ENCODE data around the gene CACNA2D4. TPM values are rescaled to one million over a fixed set of nuclear protein-coding genes. Genes with fewer than 3 reads are reported as not detected.
A peak's percentile ranks its signal among the peaks of the same experiment; 100 is the strongest.

CACNA2D4 gene
- total and polyA plus RNA-seq, 5 donors from 2014 or later: 2.9 to 10.4 (median 6.4) TPM

DNA sequence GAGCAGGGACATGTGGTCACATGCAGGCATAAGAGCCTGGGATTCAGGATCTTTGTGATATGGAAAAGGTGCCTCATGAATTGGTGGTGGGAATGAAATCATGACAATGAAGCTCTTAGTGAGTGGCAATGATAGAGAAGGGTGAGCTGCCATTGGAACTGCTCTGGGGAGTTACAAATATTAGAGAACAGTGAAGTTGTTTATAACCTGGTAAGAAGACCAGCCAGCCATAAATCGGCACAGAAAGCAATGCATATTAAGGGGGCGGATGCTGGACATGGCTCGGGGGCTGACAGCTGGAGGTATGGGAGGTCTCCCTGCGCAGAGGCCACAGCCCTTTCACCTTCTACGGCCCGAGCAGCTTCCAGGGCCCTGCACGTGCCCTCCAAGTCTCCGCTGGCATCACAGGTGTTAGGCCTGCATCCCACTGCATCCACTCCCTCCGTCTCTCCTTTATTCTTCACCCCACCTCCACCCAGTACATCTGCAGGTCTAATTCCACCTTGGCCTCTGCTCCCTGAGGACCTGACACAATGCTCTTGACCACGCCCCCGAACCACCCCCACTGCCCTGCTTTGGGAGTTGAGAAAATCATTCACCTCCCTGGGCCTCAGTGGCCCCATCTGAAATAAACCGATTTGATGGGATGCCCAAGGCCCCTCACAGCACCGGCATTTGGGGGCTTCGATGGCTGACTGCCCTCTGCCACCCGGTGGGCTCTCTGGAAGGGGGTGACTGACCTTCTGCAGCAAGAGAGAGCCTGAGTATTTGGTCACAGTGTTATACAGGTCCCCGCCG, 4.1 kb downstream of the CACNA2D4 start:
- no peak overlapping the region for H3K27ac ChIP-seq (ENCODE audit: insufficient read depth, low read length, poor library complexity, severe bottlenecking)
- H3K36me3 Mint-ChIP-seq: peaks cover 7% of the 10 kb centered on the region
- H3K27me3 Mint-ChIP-seq: no peaks in the 10 kb centered on the region
- peak overlapping the region; percentile 29 to 78 (median 72) for H3K27ac Mint-ChIP-seq
- no peaks in the 10 kb centered on the region for H3K9me3 Mint-ChIP-seq
- ATAC-seq (ENCODE audit: low read depth in 2 of 2) (no peak), DNase-seq (no peak)
- peaks cover 0 to 32% (median 14%) of the 10 kb centered on the region in 4 donors for H3K4me1 Mint-ChIP-seq
- no peaks in the 10 kb centered on the region for H3K9me3 ChIP-seq (ENCODE audit: control insufficient read depth in 2 of 2, low read length in 2 of 2)
- peaks cover 20% of the 10 kb centered on the region for H3K4me1 ChIP-seq (ENCODE audit: control insufficient read depth, insufficient read depth, low read length, poor library complexity, severe bottlenecking)
- H3K4me3 ChIP-seq (ENCODE audit: low read depth, low read length): no peak overlapping the region
- H3K4me3 Mint-ChIP-seq: no peak overlapping the region
- H3K36me3 ChIP-seq (ENCODE audit: control insufficient read depth, insufficient read depth, low read length): no peaks in the 10 kb centered on the region
- H3K27me3 ChIP-seq (ENCODE audit: control insufficient read depth, insufficient read depth, low read length): no peaks in the 10 kb centered on the region

DNA sequence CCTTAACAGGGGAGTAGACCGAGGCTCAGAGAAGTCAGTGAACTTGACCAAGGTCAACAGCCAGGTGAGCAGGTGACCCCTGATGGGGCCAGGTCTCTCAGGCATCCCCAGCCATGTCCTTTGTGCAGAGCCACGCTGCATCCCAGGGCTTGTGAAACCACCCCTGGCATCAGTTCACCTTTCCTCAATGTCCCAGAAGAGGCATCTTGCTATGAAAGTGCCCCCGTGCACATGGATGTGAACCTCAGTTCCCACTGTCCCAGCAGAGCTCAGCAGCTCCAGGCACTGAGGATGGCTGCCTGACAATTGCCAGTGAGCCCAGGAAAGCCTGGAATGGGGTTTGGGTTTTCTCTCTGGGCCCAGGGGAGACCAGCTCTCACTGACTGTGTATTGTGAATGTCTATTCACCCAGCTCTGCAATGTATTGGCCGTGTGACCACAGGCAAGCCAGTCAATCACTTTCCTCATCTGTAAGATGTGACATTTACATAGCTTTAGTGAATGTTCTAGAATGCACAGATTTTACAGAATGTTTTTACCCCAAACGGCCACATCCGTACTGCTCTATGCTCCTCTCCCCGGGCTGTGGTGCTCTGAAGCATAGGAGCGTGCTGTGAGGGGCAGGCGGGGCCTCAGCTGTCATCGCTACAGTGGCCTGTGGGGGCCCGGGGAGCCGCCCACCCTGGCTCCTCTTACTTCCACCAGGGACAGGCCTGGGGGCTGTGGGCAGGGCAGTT, 4.9 kb downstream of the CACNA2D4 start:
- Mint-ChIP-seq H3K27me3 (no peaks in the 10 kb centered on the region), H3K4me3 (no peak overlapping the region), H3K27ac (peak overlapping the region in 1 of 3 donors; percentile 72), H3K4me1 (peaks cover 0 to 33% (median 14%) of the 10 kb centered on the region in 4 donors), H3K9me3 (no peaks in the 10 kb centered on the region), H3K36me3 (peaks cover 7% of the 10 kb centered on the region)
- ATAC-seq (ENCODE audit: low read depth in 2 of 2) (no peak), DNase-seq (no peak)
- H3K36me3 ChIP-seq (ENCODE audit: control insufficient read depth, insufficient read depth, low read length): no peaks in the 10 kb centered on the region
- no peaks in the 10 kb centered on the region for H3K9me3 ChIP-seq (ENCODE audit: control insufficient read depth in 2 of 2, low read length in 2 of 2)
- no peak overlapping the region for H3K27ac ChIP-seq (ENCODE audit: insufficient read depth, low read length, poor library complexity, severe bottlenecking)
- no peaks in the 10 kb centered on the region for H3K27me3 ChIP-seq (ENCODE audit: control insufficient read depth, insufficient read depth, low read length)
- no peak overlapping the region for H3K4me3 ChIP-seq (ENCODE audit: low read depth, low read length)
- peaks cover 20% of the 10 kb centered on the region for H3K4me1 ChIP-seq (ENCODE audit: control insufficient read depth, insufficient read depth, low read length, poor library complexity, severe bottlenecking)

DNA sequence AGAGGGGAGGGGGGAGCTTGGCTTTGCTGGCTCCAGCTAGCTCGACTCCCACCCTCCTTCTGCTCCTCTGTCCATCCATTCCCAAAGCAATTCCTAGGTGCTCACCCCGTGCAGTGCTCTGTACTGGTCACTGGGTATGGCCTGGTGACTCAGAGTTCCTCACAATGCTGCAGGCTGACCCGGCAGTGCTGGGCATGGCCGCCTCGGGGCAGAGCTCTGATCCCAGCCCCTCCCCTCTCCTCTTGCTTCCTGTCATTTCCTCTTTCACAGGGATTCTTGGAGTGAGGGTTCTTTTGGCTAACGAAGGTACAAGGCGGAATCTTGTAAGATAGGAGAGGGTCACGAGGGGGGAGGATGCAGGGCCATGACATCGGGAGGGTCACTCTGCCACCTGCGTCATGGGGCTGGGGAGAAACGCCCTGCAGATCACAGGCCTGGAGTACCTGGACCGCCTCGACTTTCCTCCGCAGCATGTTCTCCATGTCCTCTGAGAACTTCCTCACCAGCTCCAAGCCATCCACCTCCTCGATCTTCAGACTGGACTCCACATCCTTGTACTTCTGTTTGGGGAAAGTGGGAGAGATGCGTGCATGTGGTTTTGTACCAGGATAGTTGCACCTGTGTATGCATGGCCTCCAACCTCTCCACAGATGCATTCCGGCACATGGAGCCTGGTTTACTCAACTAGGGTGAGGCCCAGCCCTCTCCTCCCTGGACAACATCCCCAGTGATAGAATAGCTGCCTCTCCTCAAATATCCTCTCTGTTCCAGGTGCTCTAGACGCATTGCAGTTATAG, 5.7 kb downstream of the CACNA2D4 start:
- ATAC-seq (ENCODE audit: low read depth in 2 of 2) (no peak), DNase-seq (no peak)
- H3K9me3 Mint-ChIP-seq: no peaks in the 10 kb centered on the region
- no peaks in the 10 kb centered on the region for H3K27me3 ChIP-seq (ENCODE audit: control insufficient read depth, insufficient read depth, low read length)
- no peak overlapping the region for H3K4me3 Mint-ChIP-seq
- no peak overlapping the region for H3K27ac Mint-ChIP-seq
- H3K27ac ChIP-seq (ENCODE audit: insufficient read depth, low read length, poor library complexity, severe bottlenecking): no peak overlapping the region
- H3K27me3 Mint-ChIP-seq: no peaks in the 10 kb centered on the region
- no peak overlapping the region for H3K4me3 ChIP-seq (ENCODE audit: low read depth, low read length)
- H3K36me3 ChIP-seq (ENCODE audit: control insufficient read depth, insufficient read depth, low read length): no peaks in the 10 kb centered on the region
- peaks cover 7% of the 10 kb centered on the region for H3K36me3 Mint-ChIP-seq
- H3K4me1 Mint-ChIP-seq: peaks cover 0 to 36% (median 14%) of the 10 kb centered on the region in 4 donors
- peaks cover 20% of the 10 kb centered on the region for H3K4me1 ChIP-seq (ENCODE audit: control insufficient read depth, insufficient read depth, low read length, poor library complexity, severe bottlenecking)
- H3K9me3 ChIP-seq (ENCODE audit: control insufficient read depth in 2 of 2, low read length in 2 of 2): no peaks in the 10 kb centered on the region

DNA sequence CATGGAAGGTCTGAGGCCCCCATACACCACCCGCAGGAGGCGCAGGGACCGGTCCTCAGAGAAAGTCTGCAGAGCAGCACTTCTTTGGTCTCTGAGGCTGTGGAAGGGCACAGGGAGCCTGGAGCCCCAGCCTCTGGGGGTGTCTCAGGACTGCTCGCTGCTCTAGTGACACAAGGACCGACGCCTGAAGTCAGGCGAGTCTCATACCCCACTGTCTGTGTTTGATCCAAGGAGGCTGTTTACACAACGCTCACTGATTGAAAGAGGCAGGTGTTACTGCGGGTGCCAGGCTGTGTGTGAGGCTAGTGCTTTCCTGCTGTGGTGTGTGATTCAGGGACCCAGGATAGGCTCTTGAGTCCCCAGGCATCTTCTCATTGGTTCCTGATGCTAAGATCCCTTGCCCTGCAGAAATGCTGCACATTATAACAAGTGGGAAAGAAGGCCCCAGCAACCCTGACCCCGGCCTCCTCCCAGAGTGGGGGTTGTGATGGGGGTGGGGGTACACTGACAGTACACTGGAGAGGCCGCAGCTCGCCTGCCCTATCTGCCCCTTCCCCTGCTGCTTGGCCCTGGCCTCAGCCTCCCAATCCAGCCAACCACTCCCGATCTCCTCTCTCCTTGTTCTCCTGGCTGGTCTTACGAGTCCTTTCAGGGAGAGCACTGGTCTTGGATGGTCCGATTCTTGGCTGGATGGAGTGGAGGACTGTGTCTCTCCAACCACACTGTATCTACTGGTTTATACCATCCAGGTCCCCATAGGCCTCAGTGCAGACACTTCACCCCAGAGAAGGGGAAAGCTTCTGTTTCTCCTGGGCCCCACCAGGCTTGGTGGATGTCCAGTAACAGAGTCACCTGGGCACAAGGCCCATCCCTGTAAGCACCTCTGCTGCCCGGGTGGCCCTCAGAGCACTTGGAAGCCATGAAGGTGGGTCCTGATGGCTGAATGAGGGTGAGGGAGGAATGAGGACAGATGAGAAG, 6.6 kb downstream of the CACNA2D4 start:
- no peaks in the 10 kb centered on the region for H3K27me3 ChIP-seq (ENCODE audit: control insufficient read depth, insufficient read depth, low read length)

DNA sequence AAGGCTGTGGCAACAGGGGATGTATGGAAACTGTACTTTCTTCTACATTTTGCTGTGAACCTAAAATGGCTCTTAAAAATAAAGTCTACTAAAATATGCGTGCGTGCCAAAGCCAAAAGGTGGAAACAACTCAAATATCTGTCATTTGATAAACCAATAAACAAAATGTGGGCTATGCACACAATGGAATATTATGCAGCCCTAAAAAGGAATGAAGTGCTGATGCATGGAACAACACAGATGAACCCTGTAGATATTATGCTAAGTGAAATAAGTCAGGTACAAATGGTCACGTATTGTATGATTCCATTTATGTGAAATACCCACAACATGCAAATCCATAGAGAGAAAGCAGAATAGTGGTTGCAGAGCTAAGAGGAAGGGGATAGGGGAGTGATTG, 8.0 kb downstream of the CACNA2D4 start:
- no peaks in the 10 kb centered on the region for H3K36me3 Mint-ChIP-seq
- peaks cover 0 to 17% (median 3%) of the 10 kb centered on the region in 7 donors for H3K9me3 Mint-ChIP-seq
- peak overlapping the region in 1 of 3 donors; percentile 70 for H3K27ac Mint-ChIP-seq
- H3K9me3 ChIP-seq (ENCODE audit: control insufficient read depth in 2 of 2, low read length in 2 of 2): peaks cover 4 to 6% of the 10 kb centered on the region in 2 experiments
- no peaks in the 10 kb centered on the region for H3K36me3 ChIP-seq (ENCODE audit: control insufficient read depth, insufficient read depth, low read length)
- H3K27ac ChIP-seq (ENCODE audit: insufficient read depth, low read length, poor library complexity, severe bottlenecking): no peak overlapping the region
- H3K4me1 Mint-ChIP-seq: peaks cover 0 to 29% (median 5%) of the 10 kb centered on the region in 4 donors
- peaks cover 8% of the 10 kb centered on the region for H3K27me3 Mint-ChIP-seq
- ATAC-seq (ENCODE audit: low read depth in 2 of 2) (no peak), DNase-seq (no peak)
- no peaks in the 10 kb centered on the region for H3K27me3 ChIP-seq (ENCODE audit: control insufficient read depth, insufficient read depth, low read length)
- H3K4me1 ChIP-seq (ENCODE audit: control insufficient read depth, insufficient read depth, low read length, poor library complexity, severe bottlenecking): peaks cover 4% of the 10 kb centered on the region
- H3K4me3 Mint-ChIP-seq: no peak overlapping the region
- no peak overlapping the region for H3K4me3 ChIP-seq (ENCODE audit: low read depth, low read length)

More for the DNA sequence above, 6.6 kb downstream of the CACNA2D4 start:
- Histone ChIP-seq H3K27ac (ENCODE audit: insufficient read depth, low read length, poor library complexity, severe bottlenecking) (no peak overlapping the region), H3K4me1 (ENCODE audit: control insufficient read depth, insufficient read depth, low read length, poor library complexity, severe bottlenecking) (peaks cover 19% of the 10 kb centered on the region), H3K4me3 (ENCODE audit: low read depth, low read length) (no peak overlapping the region), H3K9me3 (ENCODE audit: control insufficient read depth in 2 of 2, low read length in 2 of 2) (peaks cover 0 to 2% of the 10 kb centered on the region in 2 experiments), H3K36me3 (ENCODE audit: control insufficient read depth, insufficient read depth, low read length) (no peaks in the 10 kb centered on the region)
- Mint-ChIP-seq H3K27ac (no peak overlapping the region), H3K4me1 (peaks cover 0 to 37% (median 14%) of the 10 kb centered on the region in 4 donors), H3K27me3 (no peaks in the 10 kb centered on the region), H3K36me3 (peaks cover 7% of the 10 kb centered on the region), H3K4me3 (no peak overlapping the region), H3K9me3 (peaks cover 0 to 4% (median 0%) of the 10 kb centered on the region in 7 donors)
- ATAC-seq (ENCODE audit: low read depth in 2 of 2) (no peak), DNase-seq (no peak)

DNA sequence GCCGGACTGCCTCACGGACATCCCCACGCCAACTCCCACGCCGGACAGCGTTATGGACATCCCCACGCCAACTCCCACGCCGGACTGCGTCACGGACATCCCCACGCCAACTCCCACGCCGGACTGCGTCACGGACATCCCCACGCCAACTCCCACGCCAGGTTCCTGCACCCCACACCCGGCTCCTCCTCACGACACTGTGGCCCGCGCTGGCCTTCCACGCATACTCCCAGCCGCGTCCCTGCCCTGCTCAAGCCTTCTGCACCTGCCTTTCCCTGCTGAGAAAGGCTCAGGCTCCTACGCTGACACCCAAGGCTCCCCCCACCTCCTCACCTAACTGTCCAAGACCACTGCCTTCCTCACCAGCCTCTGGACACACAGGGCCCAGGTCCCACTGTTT, 9.7 kb downstream of the CACNA2D4 start:
- Histone ChIP-seq H3K9me3 (ENCODE audit: control insufficient read depth in 2 of 2, low read length in 2 of 2) (peaks cover 14 to 18% of the 10 kb centered on the region in 2 experiments), H3K4me1 (ENCODE audit: control insufficient read depth, insufficient read depth, low read length, poor library complexity, severe bottlenecking) (no peaks in the 10 kb centered on the region), H3K27me3 (ENCODE audit: control insufficient read depth, insufficient read depth, low read length) (no peaks in the 10 kb centered on the region), H3K36me3 (ENCODE audit: control insufficient read depth, insufficient read depth, low read length) (no peaks in the 10 kb centered on the region), H3K27ac (ENCODE audit: insufficient read depth, low read length, poor library complexity, severe bottlenecking) (no peak overlapping the region), H3K4me3 (ENCODE audit: low read depth, low read length) (no peak overlapping the region)
- DNase-seq (no peak), ATAC-seq (ENCODE audit: low read depth in 2 of 2) (no peak)
- no peak overlapping the region for H3K4me3 Mint-ChIP-seq
- H3K4me1 Mint-ChIP-seq: peaks cover 0 to 17% (median 0%) of the 10 kb centered on the region in 4 donors
- peaks cover 9% of the 10 kb centered on the region for H3K27me3 Mint-ChIP-seq
- peaks cover 0 to 29% (median 8%) of the 10 kb centered on the region in 7 donors for H3K9me3 Mint-ChIP-seq
- H3K36me3 Mint-ChIP-seq: no peaks in the 10 kb centered on the region
- H3K27ac Mint-ChIP-seq: no peak overlapping the region
